GM23338 (cell line): ENCODE results near the gene NPM3. TPM values are rescaled to one million over a fixed set of nuclear protein-coding genes. Genes with fewer than 3 reads are reported as not detected.

Source experiments
- ATAC-seq: fragments of 200-7000 bp; cut with Tn5 transposase; 3 replicates; pipeline ENCODE4 v1.9.1; 2020
- DNase-seq: peaks from one replicate; pipeline ENCODE4 v3.0.0-alpha.2; 2015; ENCODE audit warnings: low spot score
- H2AFZ ChIP-seq: fragments of 200-600 bp; sonication (generic); 2 replicates; pipeline ENCODE4 v1.8.0; 2016; ENCODE audit warnings: antibody characterized with exemption, mild to moderate bottlenecking, moderate library complexity
- H3F3A ChIP-seq: fragments of 200-600 bp; sonication (generic); replicated peaks from 2 replicates; pipeline ENCODE4 v1.8.0; 2017; ENCODE audit warnings: antibody characterized with exemption, mixed run types, low read depth
- H3K27ac ChIP-seq: fragments of 200-600 bp; sonication (generic); 2 replicates; pipeline ENCODE4 v1.6.1; 2016; ENCODE audit warnings: low read depth
- H3K27me3 ChIP-seq: fragments of 200-600 bp; sonication (generic); 2 replicates; pipeline ENCODE4 v1.8.0; 2016; ENCODE audit warnings: mild to moderate bottlenecking, mixed run types, moderate library complexity; ENCODE audit not compliant: insufficient read depth
- H3K36me3 ChIP-seq: fragments of 200-600 bp; sonication (generic); 2 replicates; pipeline ENCODE4 v1.8.0; 2016; ENCODE audit warnings: mild to moderate bottlenecking; ENCODE audit not compliant: insufficient read depth
- H3K4me1 ChIP-seq: fragments of 200-600 bp; sonication (generic); 2 replicates; pipeline ENCODE4 v1.8.0; 2016; ENCODE audit warnings: mild to moderate bottlenecking, moderate library complexity; ENCODE audit not compliant: insufficient read depth
- H3K4me2 ChIP-seq: fragments of 200-600 bp; sonication (generic); 2 replicates; pipeline ENCODE4 v1.7.1; 2017; ENCODE audit warnings: mixed run types
- H3K4me3 ChIP-seq: fragments of 200-600 bp; sonication (generic); 2 replicates; pipeline ENCODE4 v1.6.1; 2016; ENCODE audit warnings: mixed run types
- H3K79me2 ChIP-seq: fragments of 200-600 bp; sonication (generic); replicated peaks from 2 replicates; pipeline ENCODE4 v1.8.0; 2017; ENCODE audit warnings: mild to moderate bottlenecking; ENCODE audit not compliant: insufficient read depth
- H3K9me2 ChIP-seq: fragments of 200-600 bp; sonication (generic); 2 replicates; pipeline ENCODE4 v1.8.0; 2017; ENCODE audit not compliant: insufficient read depth
- H4K20me1 ChIP-seq: fragments of 200-600 bp; sonication (generic); replicated peaks from 2 replicates; pipeline ENCODE4 v1.8.0; 2017; ENCODE audit warnings: mild to moderate bottlenecking; ENCODE audit not compliant: insufficient read depth
- H3K27ac Mint-ChIP-seq: 2 replicates; pipeline ENCODE4 v1.8.0; 2020; ENCODE audit warnings: inconsistent platforms, mild to moderate bottlenecking, moderate library complexity, mixed read lengths
- H3K27me3 Mint-ChIP-seq: 3 replicates; pipeline ENCODE4 v1.8.0; 2022; ENCODE audit warnings: low read depth, mild to moderate bottlenecking, moderate library complexity, mixed read lengths, inconsistent platforms; ENCODE audit not compliant: insufficient read depth, poor library complexity
- H3K36me3 Mint-ChIP-seq: 3 replicates; pipeline ENCODE4 v1.8.0; 2021; ENCODE audit warnings: low read depth, mild to moderate bottlenecking, inconsistent platforms, moderate library complexity, mixed read lengths
- H3K4me1 Mint-ChIP-seq: 3 replicates; pipeline ENCODE4 v1.8.0; 2020; ENCODE audit warnings: mild to moderate bottlenecking, inconsistent platforms, mixed read lengths
- H3K4me3 Mint-ChIP-seq: 3 replicates; pipeline ENCODE4 v1.8.0; 2021; ENCODE audit warnings: moderate library complexity, mild to moderate bottlenecking, inconsistent platforms, mixed read lengths
- H3K9me3 Mint-ChIP-seq: 3 replicates; pipeline ENCODE4 v1.8.0; 2020; ENCODE audit warnings: moderate library complexity, mild to moderate bottlenecking, inconsistent platforms, mixed read lengths
- CREB1 ChIP-seq: fragments of 250-450 bp; sonication (Bioruptor Pico); IDR thresholded peaks from 2 replicates; pipeline ENCODE4 v1.5.0; 2020; ENCODE audit warnings: low read depth, mild to moderate bottlenecking, moderate library complexity
- CTCF ChIP-seq, 2 experiments: fragments of 200-600 bp in 1 of 2; sonication (generic) in 1 of 2; conservative IDR thresholded peaks; 2 replicates each; pipeline versions ENCODE4 v1.5.1 to v1.6.1; 2016 to 2017; ENCODE audit warnings: antibody characterized with exemption in 2 of 2, low read depth in 2 of 2, mild to moderate bottlenecking in 2 of 2, moderate library complexity in 1 of 2
- ETS1 ChIP-seq: IDR thresholded peaks from 2 replicates; pipeline ENCODE4 v1.6.1; 2016; ENCODE audit warnings: antibody characterized with exemption
- EZH2 ChIP-seq: fragments of 200-600 bp; sonication (generic); IDR thresholded peaks from one replicate; pipeline ENCODE4 v1.8.0; 2017; ENCODE audit warnings: antibody characterized with exemption, mild to moderate bottlenecking, low read depth; ENCODE audit not compliant: unreplicated experiment
- EZH2phosphoT487 ChIP-seq: fragments of 200-600 bp; sonication (generic); IDR thresholded peaks from one replicate; pipeline ENCODE4 v1.8.1; 2018; ENCODE audit warnings: antibody characterized with exemption; ENCODE audit not compliant: unreplicated experiment
- JUNB ChIP-seq: IDR thresholded peaks from one replicate; pipeline ENCODE4 v1.6.1; 2016; ENCODE audit warnings: antibody characterized with exemption; ENCODE audit not compliant: unreplicated experiment
- NANOG ChIP-seq: IDR thresholded peaks from 2 replicates; pipeline ENCODE4 v1.6.1; 2016; ENCODE audit warnings: antibody characterized with exemption, borderline replicate concordance
- POLR2AphosphoS5 ChIP-seq: IDR thresholded peaks from 2 replicates; pipeline ENCODE4 v1.6.1; 2016; ENCODE audit warnings: antibody characterized with exemption, low read depth
- REST ChIP-seq: IDR thresholded peaks from one replicate; pipeline ENCODE4 v1.6.1; 2018; ENCODE audit warnings: antibody characterized with exemption; ENCODE audit not compliant: unreplicated experiment
- STAT1 ChIP-seq: IDR thresholded peaks from one replicate; pipeline ENCODE4 v1.6.1; 2016; ENCODE audit warnings: antibody characterized with exemption; ENCODE audit not compliant: unreplicated experiment
- ZNF114 ChIP-seq: fragments of 250-450 bp; sonication (Bioruptor Pico); IDR thresholded peaks from 2 replicates; pipeline ENCODE4 v1.5.0; 2020; ENCODE audit warnings: mild to moderate bottlenecking, moderate library complexity
- ZNF331 ChIP-seq: fragments of 250-450 bp; sonication (Bioruptor Pico); IDR thresholded peaks from 2 replicates; pipeline ENCODE4 v1.5.0; 2020; ENCODE audit warnings: low read depth, mild to moderate bottlenecking, moderate library complexity
- ZNF462 ChIP-seq: fragments of 250-450 bp; sonication (Bioruptor Pico); IDR thresholded peaks from 2 replicates; pipeline ENCODE4 v1.5.0; 2020; ENCODE audit warnings: mild to moderate bottlenecking, moderate library complexity
- polyA plus RNA-seq: library from polyadenylated mRNA; unstranded; fragments of >200 nt; fragmentation: Nextera tagmentation; extraction: Ambion mirVana; gene quantifications from 2 replicates; pipeline ENCODE4 v1.2.1, GENCODE V29; 2016
- total RNA-seq: library from RNA; depleted of rRNA; stranded (reverse); fragments of >200 nt; shearing (Covaris generic); gene quantifications from 2 replicates; pipeline ENCODE4 v1.2.3, GENCODE V29; 2014

The NPM3 gene
- total and polyA plus RNA-seq, 2 experiments from 2014 or later = 31.5 to 258 TPM

- ATAC-seq = no peak
- no peak for DNase-seq
- no peak for TF ChIP-seq JUNB
- TF ChIP-seq POLR2AphosphoS5 = no peak
- TF ChIP-seq EZH2 = no peak
- TF ChIP-seq ZNF331 (CRISPR knock-in tag) = no peak
- TF ChIP-seq ZNF462 = no peak
- TF ChIP-seq ETS1 = no peak
- no peak for TF ChIP-seq REST
- no peak for TF ChIP-seq STAT1
- TF ChIP-seq CTCF (conservative IDR thresholded peaks at IDR 0.05; ENCODE audit: low read depth in 2 of 2) = no peak
- TF ChIP-seq ZNF114 (CRISPR knock-in tag) = no peak
- TF ChIP-seq NANOG = no peak
- no peak for TF ChIP-seq CREB1
- no peak for TF ChIP-seq EZH2phosphoT487
- H3K27me3 ChIP-seq = no peaks in the 10 kb centered on the region
- no peak overlapping the region for H3K27ac Mint-ChIP-seq
- peaks cover 4% of the 10 kb centered on the region for H3K27me3 Mint-ChIP-seq
- H3K27ac ChIP-seq = no peak overlapping the region
- no peaks in the 10 kb centered on the region for H3K9me2 ChIP-seq
- H3K4me3 ChIP-seq = no peak overlapping the region
- H3K4me1 Mint-ChIP-seq = no peaks in the 10 kb centered on the region
- no peaks in the 10 kb centered on the region for H3K36me3 ChIP-seq
- H3K4me2 ChIP-seq = no peak overlapping the region
- no peak overlapping the region for H3K4me3 Mint-ChIP-seq
- no peaks in the 10 kb centered on the region; the same call in 2 of the 3 replicates for H3K9me3 Mint-ChIP-seq
- no peak overlapping the region for H2AFZ ChIP-seq
- H3K79me2 ChIP-seq = no peaks in the 10 kb centered on the region
- H3K36me3 Mint-ChIP-seq = no peaks in the 10 kb centered on the region
- H3F3A ChIP-seq = no peaks in the 10 kb centered on the region
- no peaks in the 10 kb centered on the region for H3K4me1 ChIP-seq
- H4K20me1 ChIP-seq = no peaks in the 10 kb centered on the region
Measured at GRCh38 chr10:101732096-101732495, 51.1 kb downstream of the NPM3 start.
